HepG2 (cell line): Measurements from ENCODE around the gene HYOU1. TPM values are rescaled to one million over a fixed set of nuclear protein-coding genes. Genes with fewer than 3 reads are reported as not detected.

Experiments used
- ATF7 ChIP-seq, 2 experiments: fragments of 450-650 bp in 1 of 2; sonication (generic) in 1 of 2; formaldehyde crosslinking in 1 of 2; IDR thresholded peaks; 2 replicates each; pipeline versions ENCODE4 v1.4.0 to v1.6.1; 2016 to 2020; ENCODE audit warnings: antibody characterized with exemption in 1 of 2, mild to moderate bottlenecking in 1 of 2, missing genetic modification reagents in 1 of 2
- CREB1 ChIP-seq, 2 experiments: fragments of 450-650 bp in 1 of 2; IDR thresholded peaks; 2 replicates each; pipeline ENCODE4 v1.6.1; 2016 to 2017; ENCODE audit warnings: control low read depth in 1 of 2, mild to moderate bottlenecking in 1 of 2, missing compliant biosample characterization in 1 of 2, missing genetic modification characterization in 1 of 2
- FOXK1 ChIP-seq: sonication (generic); formaldehyde crosslinking; IDR thresholded peaks from 2 replicates; pipeline ENCODE4 v1.4.0; 2020; ENCODE audit warnings: low read depth, missing genetic modification reagents, borderline replicate concordance
- HNRNPL ChIP-seq: fragments of 200-400 bp; formaldehyde crosslinking; IDR thresholded peaks from 2 replicates; pipeline ENCODE4 v1.6.1; 2017; ENCODE audit warnings: mild to moderate bottlenecking, low read depth, low read length
- IKZF4 ChIP-seq: sonication (generic); formaldehyde crosslinking; IDR thresholded peaks from 2 replicates; pipeline ENCODE4 v1.5.1; 2020; ENCODE audit warnings: borderline replicate concordance, mild to moderate bottlenecking, low read depth, missing genetic modification reagents; ENCODE audit errors: not compliant biosample characterization
- ISL2 ChIP-seq: sonication (generic); formaldehyde crosslinking; IDR thresholded peaks from 2 replicates; pipeline ENCODE4 v1.5.0; 2020; ENCODE audit warnings: missing genetic modification reagents
- KDM5A ChIP-seq: fragments of 200-600 bp; sonication (generic); IDR thresholded peaks from 2 replicates; pipeline ENCODE4 v1.7.0; 2018; ENCODE audit warnings: antibody characterized with exemption, mild to moderate bottlenecking, low read length, borderline replicate concordance
- NAIF1 ChIP-seq: sonication (generic); formaldehyde crosslinking; IDR thresholded peaks from 2 replicates; pipeline ENCODE4 v1.5.0; 2020; ENCODE audit warnings: mild to moderate bottlenecking, missing genetic modification reagents, borderline replicate concordance
- PRMT3 ChIP-seq: sonication (generic); formaldehyde crosslinking; IDR thresholded peaks from 2 replicates; pipeline ENCODE4 v1.8.1; 2022; ENCODE audit warnings: low read depth, mild to moderate bottlenecking, moderate library complexity, missing genetic modification reagents, borderline replicate concordance
- RNF2 ChIP-seq: fragments of 450-650 bp; conservative IDR thresholded peaks from 2 replicates; pipeline ENCODE4 v1.6.1; 2016; ENCODE audit warnings: low read depth
- SAP130 ChIP-seq: IDR thresholded peaks from 2 replicates; pipeline ENCODE4 v1.6.1; 2016; ENCODE audit warnings: low read depth
- ZNF564 ChIP-seq: sonication (generic); formaldehyde crosslinking; IDR thresholded peaks from 2 replicates; pipeline ENCODE4 v1.8.1; 2023; ENCODE audit warnings: mild to moderate bottlenecking, missing genetic modification reagents
- ZNF770 ChIP-seq: sonication (generic); formaldehyde crosslinking; IDR thresholded peaks from 2 replicates; pipeline ENCODE4 v1.5.0; 2020; ENCODE audit warnings: mild to moderate bottlenecking, missing genetic modification reagents
- ZNF788 ChIP-seq: sonication (generic); formaldehyde crosslinking; IDR thresholded peaks from 2 replicates; pipeline ENCODE4 v1.5.0; 2020; ENCODE audit warnings: mild to moderate bottlenecking, missing genetic modification reagents, borderline replicate concordance
- polyA plus RNA-seq, 8 experiments: library from polyadenylated mRNA; depleted of rRNA in 3 of 8; stranded (reverse) in 7 of 8; unstranded in 1 of 8; fragments of >200 nt; fragmentation: Illumina TruSeq in 4 of 8; extraction: Trizol in 4 of 8; gene quantifications; 2 replicates each; pipeline versions ENCODE4 v1.2.1 to v1.2.3, GENCODE V29; 2011 to 2016; ENCODE audit warnings: low read depth in 4 of 8, missing spikeins in 1 of 8, mixed read lengths in 1 of 8; ENCODE audit not compliant: insufficient read depth in 1 of 8
- total RNA-seq, 5 experiments: library from RNA; depleted of rRNA; stranded (reverse); fragments of >200 nt; fragmentation: Illumina TruSeq; extraction: Trizol; gene quantifications; 2 replicates each; pipeline ENCODE4 v1.2.3, GENCODE V29; 2016; ENCODE audit warnings: low read depth in 1 of 5
- TF ChIP-seq, protein P1 (sequence below): sonication (generic); formaldehyde crosslinking; IDR thresholded peaks from 2 replicates; pipeline ENCODE4 v1.4.0; 2020; ENCODE audit warnings: missing genetic modification reagents
- TF ChIP-seq, protein P2 (sequence below): fragments of 450-650 bp; IDR thresholded peaks from 2 replicates; pipeline ENCODE4 v1.6.1; 2017
- TF ChIP-seq, protein P3 (sequence below): sonication (generic); formaldehyde crosslinking; IDR thresholded peaks from 2 replicates; pipeline ENCODE4 v1.4.0; 2020; ENCODE audit warnings: missing genetic modification reagents, mild to moderate bottlenecking, borderline replicate concordance
- TF ChIP-seq, protein P4 (sequence below): sonication (generic); formaldehyde crosslinking; IDR thresholded peaks from 2 replicates; pipeline ENCODE4 v1.5.0; 2020; ENCODE audit warnings: mild to moderate bottlenecking, missing genetic modification reagents, moderate library complexity

The HYOU1 gene
- total and polyA plus RNA-seq, 2 of the 13 experiments (the other 11 are each of a cell fraction or from before 2014, with no cell fraction given) = 127 to 155 TPM

GRCh38 chr11:119094816-119095065 lies 37.7 kb upstream of the HYOU1 start (continued):
- TF ChIP-seq, protein P1, sequence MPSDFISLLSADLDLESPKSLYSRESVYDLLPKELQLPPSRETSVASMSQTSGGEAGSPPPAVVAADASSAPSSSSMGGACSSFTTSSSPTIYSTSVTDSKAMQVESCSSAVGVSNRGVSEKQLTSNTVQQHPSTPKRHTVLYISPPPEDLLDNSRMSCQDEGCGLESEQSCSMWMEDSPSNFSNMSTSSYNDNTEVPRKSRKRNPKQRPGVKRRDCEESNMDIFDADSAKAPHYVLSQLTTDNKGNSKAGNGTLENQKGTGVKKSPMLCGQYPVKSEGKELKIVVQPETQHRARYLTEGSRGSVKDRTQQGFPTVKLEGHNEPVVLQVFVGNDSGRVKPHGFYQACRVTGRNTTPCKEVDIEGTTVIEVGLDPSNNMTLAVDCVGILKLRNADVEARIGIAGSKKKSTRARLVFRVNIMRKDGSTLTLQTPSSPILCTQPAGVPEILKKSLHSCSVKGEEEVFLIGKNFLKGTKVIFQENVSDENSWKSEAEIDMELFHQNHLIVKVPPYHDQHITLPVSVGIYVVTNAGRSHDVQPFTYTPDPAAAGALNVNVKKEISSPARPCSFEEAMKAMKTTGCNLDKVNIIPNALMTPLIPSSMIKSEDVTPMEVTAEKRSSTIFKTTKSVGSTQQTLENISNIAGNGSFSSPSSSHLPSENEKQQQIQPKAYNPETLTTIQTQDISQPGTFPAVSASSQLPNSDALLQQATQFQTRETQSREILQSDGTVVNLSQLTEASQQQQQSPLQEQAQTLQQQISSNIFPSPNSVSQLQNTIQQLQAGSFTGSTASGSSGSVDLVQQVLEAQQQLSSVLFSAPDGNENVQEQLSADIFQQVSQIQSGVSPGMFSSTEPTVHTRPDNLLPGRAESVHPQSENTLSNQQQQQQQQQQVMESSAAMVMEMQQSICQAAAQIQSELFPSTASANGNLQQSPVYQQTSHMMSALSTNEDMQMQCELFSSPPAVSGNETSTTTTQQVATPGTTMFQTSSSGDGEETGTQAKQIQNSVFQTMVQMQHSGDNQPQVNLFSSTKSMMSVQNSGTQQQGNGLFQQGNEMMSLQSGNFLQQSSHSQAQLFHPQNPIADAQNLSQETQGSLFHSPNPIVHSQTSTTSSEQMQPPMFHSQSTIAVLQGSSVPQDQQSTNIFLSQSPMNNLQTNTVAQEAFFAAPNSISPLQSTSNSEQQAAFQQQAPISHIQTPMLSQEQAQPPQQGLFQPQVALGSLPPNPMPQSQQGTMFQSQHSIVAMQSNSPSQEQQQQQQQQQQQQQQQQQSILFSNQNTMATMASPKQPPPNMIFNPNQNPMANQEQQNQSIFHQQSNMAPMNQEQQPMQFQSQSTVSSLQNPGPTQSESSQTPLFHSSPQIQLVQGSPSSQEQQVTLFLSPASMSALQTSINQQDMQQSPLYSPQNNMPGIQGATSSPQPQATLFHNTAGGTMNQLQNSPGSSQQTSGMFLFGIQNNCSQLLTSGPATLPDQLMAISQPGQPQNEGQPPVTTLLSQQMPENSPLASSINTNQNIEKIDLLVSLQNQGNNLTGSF (CRISPR knock-in tag) = no peak
- no peak for TF ChIP-seq IKZF4 (CRISPR knock-in tag)
- TF ChIP-seq ATF7 (IDR thresholded peaks at IDR 0.05) = no peak
- no peak for TF ChIP-seq ATF7 (CRISPR knock-in tag; IDR thresholded peaks at IDR 0.05)
- no peak for TF ChIP-seq KDM5A
- no peak; the same call in 1 of the 2 replicates for TF ChIP-seq NAIF1 (CRISPR knock-in tag)
- TF ChIP-seq HNRNPL = 0 out of 2 replicates have a peak, but pooled peaks have one; percentile 51
- no peak for TF ChIP-seq RNF2
- TF ChIP-seq, protein P2, sequence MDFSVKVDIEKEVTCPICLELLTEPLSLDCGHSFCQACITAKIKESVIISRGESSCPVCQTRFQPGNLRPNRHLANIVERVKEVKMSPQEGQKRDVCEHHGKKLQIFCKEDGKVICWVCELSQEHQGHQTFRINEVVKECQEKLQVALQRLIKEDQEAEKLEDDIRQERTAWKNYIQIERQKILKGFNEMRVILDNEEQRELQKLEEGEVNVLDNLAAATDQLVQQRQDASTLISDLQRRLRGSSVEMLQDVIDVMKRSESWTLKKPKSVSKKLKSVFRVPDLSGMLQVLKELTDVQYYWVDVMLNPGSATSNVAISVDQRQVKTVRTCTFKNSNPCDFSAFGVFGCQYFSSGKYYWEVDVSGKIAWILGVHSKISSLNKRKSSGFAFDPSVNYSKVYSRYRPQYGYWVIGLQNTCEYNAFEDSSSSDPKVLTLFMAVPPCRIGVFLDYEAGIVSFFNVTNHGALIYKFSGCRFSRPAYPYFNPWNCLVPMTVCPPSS = no peak
- no peak for TF ChIP-seq PRMT3 (CRISPR knock-in tag)
- 0 out of 2 replicates have a peak, but pooled peaks have one; percentile 1 for TF ChIP-seq CREB1 (IDR thresholded peaks at IDR 0.05)
- TF ChIP-seq CREB1 (CRISPR knock-in tag; IDR thresholded peaks at IDR 0.05) = no peak
- TF ChIP-seq, protein P3, sequence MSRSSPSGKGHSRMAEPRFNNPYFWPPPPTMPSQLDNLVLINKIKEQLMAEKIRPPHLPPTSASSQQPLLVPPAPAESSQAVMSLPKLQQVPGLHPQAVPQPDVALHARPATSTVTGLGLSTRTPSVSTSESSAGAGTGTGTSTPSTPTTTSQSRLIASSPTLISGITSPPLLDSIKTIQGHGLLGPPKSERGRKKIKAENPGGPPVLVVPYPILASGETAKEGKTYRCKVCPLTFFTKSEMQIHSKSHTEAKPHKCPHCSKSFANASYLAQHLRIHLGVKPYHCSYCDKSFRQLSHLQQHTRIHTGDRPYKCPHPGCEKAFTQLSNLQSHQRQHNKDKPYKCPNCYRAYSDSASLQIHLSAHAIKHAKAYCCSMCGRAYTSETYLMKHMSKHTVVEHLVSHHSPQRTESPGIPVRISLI (CRISPR knock-in tag) = no peak
- no peak for TF ChIP-seq ZNF564 (CRISPR knock-in tag)
- TF ChIP-seq, protein P4, sequence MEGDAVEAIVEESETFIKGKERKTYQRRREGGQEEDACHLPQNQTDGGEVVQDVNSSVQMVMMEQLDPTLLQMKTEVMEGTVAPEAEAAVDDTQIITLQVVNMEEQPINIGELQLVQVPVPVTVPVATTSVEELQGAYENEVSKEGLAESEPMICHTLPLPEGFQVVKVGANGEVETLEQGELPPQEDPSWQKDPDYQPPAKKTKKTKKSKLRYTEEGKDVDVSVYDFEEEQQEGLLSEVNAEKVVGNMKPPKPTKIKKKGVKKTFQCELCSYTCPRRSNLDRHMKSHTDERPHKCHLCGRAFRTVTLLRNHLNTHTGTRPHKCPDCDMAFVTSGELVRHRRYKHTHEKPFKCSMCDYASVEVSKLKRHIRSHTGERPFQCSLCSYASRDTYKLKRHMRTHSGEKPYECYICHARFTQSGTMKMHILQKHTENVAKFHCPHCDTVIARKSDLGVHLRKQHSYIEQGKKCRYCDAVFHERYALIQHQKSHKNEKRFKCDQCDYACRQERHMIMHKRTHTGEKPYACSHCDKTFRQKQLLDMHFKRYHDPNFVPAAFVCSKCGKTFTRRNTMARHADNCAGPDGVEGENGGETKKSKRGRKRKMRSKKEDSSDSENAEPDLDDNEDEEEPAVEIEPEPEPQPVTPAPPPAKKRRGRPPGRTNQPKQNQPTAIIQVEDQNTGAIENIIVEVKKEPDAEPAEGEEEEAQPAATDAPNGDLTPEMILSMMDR (CRISPR knock-in tag) = peak; percentile 85
- TF ChIP-seq ZNF788 (CRISPR knock-in tag) = 0 out of 2 replicates have a peak, but pooled peaks have one; percentile 49
- TF ChIP-seq ISL2 (CRISPR knock-in tag) = no peak
- no peak for TF ChIP-seq ZNF770 (CRISPR knock-in tag)
- TF ChIP-seq SAP130 (CRISPR knock-in tag) = peak; percentile 79; the same call in 1 of the 2 replicates
- no peak for TF ChIP-seq FOXK1 (CRISPR knock-in tag)
